ENCODE data around the gene TBC1D9.

TBC1D9 gene

DNA sequence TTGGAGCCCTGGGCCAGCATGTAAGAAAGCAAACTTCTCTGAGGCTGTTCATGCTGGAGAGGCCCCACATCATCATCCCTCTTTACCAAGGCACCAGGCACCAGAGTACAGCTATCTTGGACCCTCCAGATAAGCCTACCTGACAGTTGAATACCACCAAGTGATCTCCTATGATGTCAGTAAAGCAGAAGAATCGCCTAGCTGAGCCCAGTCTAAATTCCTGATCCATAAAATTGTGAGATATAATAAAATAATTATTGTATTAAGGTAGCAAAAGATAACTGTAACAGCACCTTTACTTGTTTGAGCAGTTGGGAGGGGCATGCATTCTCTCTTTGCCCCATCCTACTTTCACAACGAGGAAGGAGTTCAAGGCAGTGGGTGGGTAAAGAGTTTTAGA is 184.6 kb downstream of the TBC1D9 start:
- Histone ChIP-seq H3K27ac (ENCODE audit: low read depth, low read length) (no peak overlapping the region), H3K4me3 (ENCODE audit: low read length) (no peak overlapping the region), H3K9me3 (ENCODE audit: insufficient read depth, low read depth, low read length) (0 out of 2 replicates have a peak, but pooled peaks cover 2% of the 10 kb centered on the region), H3K4me1 (ENCODE audit: insufficient read depth, low read length) (peaks cover 3% of the 10 kb centered on the region), H3K9ac (ENCODE audit: low read depth, low read length) (no peak overlapping the region), H3K27me3 (ENCODE audit: insufficient read depth, low read length) (peaks cover 53% of the 10 kb centered on the region), H3K36me3 (ENCODE audit: insufficient read depth, low read length) (no peaks in the 10 kb centered on the region)
- WGBS: 100% methylated on average over 1 of the region's 2 CpGs
